Sigmoid colon (tissue), 3 donors: ENCODE measurements around the gene CCDC18.
"Not testable (repeated sequence)": the region's sequence is repeated elsewhere in the genome, so short reads cannot be mapped to it uniquely, and the experiment has no call there.

Experiments
- POLR2A ChIP-seq, 2 donors: fragments of 450-650 bp; IDR thresholded peaks; one replicate each; pipeline ENCODE4 v1.6.1; 2016; ENCODE audit warnings: antibody characterized with exemption in 2 of 2, mild to moderate bottlenecking in 2 of 2, moderate library complexity in 2 of 2
- TF ChIP-seq, protein P1 (sequence below), 4 experiments: fragments of 450-650 bp in 3 of 4; fragments of 200-600 bp in 1 of 4; IDR thresholded peaks; one replicate each; pipeline ENCODE4 v1.5.1; 2016 to 2019; ENCODE audit warnings: antibody characterized with exemption in 4 of 4, mild to moderate bottlenecking in 3 of 4, moderate library complexity in 2 of 4

DNA sequence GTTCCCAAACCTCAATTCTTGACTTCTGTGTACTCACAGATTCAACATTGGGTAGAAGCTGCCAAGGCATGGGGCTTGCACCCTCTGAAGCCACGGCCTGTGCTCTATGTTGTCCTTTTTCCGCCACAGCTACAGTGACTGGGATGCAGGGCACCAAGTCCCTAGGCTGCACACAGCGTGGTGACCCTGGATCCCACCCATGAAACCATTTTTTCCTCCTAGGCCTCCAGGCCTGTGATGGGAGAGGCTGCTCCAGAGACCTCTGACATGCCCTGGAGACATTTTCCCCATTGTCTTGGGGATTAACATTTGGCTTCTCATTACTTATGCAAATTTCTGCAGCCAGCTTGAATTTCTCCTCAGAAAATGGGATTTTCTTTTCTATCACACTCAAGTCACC lies 62.7 kb downstream of the CCDC18 start:
- TF ChIP-seq, protein P1, sequence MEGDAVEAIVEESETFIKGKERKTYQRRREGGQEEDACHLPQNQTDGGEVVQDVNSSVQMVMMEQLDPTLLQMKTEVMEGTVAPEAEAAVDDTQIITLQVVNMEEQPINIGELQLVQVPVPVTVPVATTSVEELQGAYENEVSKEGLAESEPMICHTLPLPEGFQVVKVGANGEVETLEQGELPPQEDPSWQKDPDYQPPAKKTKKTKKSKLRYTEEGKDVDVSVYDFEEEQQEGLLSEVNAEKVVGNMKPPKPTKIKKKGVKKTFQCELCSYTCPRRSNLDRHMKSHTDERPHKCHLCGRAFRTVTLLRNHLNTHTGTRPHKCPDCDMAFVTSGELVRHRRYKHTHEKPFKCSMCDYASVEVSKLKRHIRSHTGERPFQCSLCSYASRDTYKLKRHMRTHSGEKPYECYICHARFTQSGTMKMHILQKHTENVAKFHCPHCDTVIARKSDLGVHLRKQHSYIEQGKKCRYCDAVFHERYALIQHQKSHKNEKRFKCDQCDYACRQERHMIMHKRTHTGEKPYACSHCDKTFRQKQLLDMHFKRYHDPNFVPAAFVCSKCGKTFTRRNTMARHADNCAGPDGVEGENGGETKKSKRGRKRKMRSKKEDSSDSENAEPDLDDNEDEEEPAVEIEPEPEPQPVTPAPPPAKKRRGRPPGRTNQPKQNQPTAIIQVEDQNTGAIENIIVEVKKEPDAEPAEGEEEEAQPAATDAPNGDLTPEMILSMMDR (IDR thresholded peaks at IDR 0.05), result not testable (repeated sequence)
- TF ChIP-seq POLR2A (IDR thresholded peaks at IDR 0.05), result not testable (repeated sequence)
